HG02870 (cell line): ENCODE results near the gene ITIH6.
"Not testable (repeated sequence)": the region's sequence is repeated elsewhere in the genome, so short reads cannot be mapped to it uniquely, and the experiment has no call there.

Source experiments
- ATAC-seq: cut with Tn5 transposase; IDR thresholded peaks from one replicate; pipeline ENCODE4 v1.9.1; 2021; ENCODE audit warnings: mild to moderate bottlenecking, moderate library complexity; ENCODE audit not compliant: unreplicated experiment

The ITIH6 gene

GRCh38 chrX:54808605-54809483 is 10.8 kb upstream of the ITIH6 start:
- peak; percentile 85 for ATAC-seq

DNA sequence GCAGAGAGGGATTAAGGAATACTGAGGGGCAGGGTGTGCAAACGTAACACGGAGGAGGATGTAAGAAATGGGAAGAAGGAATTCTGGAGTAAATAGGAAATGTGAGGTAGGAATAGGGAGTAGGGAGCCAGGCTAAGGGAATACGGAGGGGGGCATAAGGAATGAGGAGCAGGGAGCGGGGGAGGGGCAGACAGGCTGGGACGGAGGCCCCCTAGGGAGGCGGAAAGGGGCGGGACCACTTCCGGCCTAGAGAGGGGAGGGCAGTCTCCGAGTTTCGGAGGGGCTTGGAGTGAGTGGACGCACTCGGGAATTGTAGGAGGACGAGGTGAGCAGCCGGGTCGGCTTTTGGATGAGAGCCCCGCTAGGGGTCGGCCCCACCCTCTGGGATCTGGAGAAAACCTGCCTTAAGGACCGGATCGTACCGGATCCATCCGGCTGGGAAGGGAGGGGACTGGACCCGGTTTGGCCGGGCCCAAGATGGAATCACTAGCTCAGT is 10.1 kb upstream of the ITIH6 start:
- ATAC-seq, result peak; percentile 16

GRCh38 chrX:54807524-54808108 is 9.6 kb upstream of the ITIH6 start, which contains the start of gene MAGED2:
Gene MAGED2 (plus strand): TSS chrX:54807745. CDS start chrX:54809332, 1,587 bp downstream.
- no peak for ATAC-seq

DNA sequence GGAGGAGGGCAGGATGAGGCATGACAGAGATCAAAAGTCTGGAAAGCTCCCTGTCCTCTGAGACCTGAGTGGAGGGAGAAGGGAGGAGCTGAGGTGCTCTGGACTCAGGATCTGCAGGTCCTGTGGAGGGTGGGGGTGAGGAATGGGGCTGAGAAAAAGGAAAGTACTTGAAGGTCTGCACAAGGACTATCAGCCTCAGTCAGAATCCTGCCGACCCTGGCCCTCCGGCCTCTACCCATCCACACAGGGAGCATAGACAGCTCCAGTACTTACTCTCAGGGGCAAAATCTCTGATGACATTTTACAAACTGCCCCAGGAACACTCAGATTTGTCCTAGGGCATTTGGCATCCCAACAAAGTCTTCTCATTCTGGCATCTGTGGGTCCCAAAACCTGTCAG is 991 bp upstream of the ITIH6 start:
- ATAC-seq, result no peak

- no peak for ATAC-seq
Observed at GRCh38 chrX:54794795-54795194, 3.3 kb downstream of the ITIH6 start.

DNA sequence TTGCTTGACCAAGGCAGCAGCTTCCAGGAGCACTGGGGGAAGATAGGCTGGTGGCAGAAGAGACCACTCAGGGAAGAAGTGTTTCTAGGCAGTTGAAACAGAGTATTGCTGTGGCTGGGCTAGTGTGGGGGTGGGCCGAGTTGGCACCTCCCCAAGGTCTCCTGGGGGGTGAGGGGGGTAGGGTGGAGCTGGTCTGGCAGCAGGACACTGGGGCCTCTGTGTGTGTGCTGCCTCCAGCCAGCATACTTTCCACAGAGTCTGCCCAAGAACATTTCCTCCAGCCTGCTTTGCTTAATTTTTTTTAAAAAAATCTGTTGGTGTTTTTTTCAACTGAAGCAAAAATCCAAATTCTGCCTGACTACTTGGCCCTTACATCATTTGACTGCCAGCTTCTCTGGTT is 4.0 kb downstream of the ITIH6 start:
- no peak for ATAC-seq

- ATAC-seq, result not testable (repeated sequence)
Observed at GRCh38 chrX:54789405-54789804, 8.7 kb downstream of the ITIH6 start.

DNA sequence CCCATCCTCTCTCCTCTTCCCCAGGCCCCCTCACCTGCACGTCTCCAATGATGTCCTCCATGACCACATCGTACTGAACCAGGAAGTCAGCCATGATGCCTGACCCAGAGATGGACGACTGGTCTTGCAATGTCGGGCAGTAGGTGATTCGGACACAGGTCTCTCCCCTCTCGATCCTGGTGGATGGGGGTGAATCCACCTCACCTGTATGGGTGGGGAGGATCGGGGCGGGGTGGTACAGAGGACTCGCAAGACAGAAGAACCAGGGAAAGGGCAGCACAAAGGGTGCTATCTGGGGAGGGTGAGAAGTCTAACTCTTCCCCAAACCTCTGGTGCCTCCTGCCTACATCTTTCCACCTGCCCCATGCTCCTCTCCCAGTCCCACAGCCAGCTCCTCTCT is 9.6 kb downstream of the ITIH6 start:
- ATAC-seq, result no peak

DNA sequence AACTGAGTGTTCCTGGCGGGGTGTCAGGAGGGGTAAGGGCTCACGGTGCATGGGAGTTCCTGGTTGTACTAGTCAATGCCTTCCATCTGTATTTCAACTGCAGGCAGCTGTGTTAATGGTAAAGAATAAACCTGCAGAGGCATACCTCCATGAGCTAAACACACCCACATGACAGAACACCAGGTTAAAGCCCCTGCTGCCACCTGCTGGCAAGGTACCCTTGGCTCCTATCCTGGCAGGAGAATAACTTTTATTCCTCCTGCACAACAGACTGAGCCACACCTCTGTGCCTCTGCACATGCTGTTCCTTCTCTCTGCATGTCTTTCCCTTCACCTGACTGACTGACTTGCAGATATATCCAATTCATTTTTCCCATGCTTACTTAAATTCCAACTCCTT is 11.1 kb downstream of the ITIH6 start:
- peak; percentile 71 for ATAC-seq

- ATAC-seq, result no peak
Observed at GRCh38 chrX:54785901-54786300, 12.2 kb downstream of the ITIH6 start.

- ATAC-seq, result no peak
Observed at GRCh38 chrX:54776987-54777672, 20.9 kb downstream of the ITIH6 start.

DNA sequence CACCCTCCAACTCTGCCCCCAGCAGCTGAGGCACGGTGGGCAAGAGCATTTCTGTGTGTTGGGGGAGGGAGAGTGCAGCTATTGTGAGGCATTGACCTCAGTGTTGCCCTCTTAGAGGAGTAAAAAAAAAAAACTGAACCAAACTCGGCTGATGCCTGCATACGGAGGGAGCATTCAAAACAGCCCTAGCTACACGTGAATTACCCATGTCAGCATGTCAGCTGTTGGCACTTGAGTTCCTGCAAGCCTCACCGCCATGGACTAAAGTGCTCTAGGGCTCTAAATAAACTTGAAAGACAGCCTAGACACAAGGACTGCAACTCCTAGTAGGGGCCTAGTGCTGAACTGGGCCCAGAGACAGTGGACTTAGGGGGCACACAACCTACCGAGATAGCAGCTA is 22.0 kb downstream of the ITIH6 start:
- no peak for ATAC-seq

- not testable (repeated sequence) for ATAC-seq
Observed at GRCh38 chrX:54774391-54775094, 23.5 kb downstream of the ITIH6 start.

- ATAC-seq, result no peak
Observed at GRCh38 chrX:54758114-54759055, 39.7 kb downstream of the ITIH6 start.

- ATAC-seq, result no peak
Observed at GRCh38 chrX:54754854-54755253, 43.2 kb downstream of the ITIH6 start.

DNA sequence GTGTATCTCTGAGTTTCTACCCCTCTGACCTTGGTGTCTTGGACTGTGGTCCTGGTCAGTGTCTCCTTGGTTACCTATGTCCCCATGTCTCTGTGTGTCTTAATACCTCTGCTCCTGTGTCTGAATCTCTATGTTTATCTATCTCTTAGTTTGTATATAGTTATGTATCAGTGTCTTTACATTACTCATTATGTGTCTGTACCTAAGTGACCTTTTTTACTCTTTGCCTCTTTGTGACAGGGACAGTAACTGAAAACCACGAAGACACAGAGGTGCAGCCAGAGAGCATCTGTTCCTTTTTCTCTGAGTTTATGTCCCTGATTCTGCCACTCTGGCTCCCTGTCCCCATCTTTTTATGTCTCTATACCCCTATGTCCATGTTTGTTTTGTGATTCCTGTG is 49.4 kb downstream of the ITIH6 start:
- ATAC-seq, result no peak

DNA sequence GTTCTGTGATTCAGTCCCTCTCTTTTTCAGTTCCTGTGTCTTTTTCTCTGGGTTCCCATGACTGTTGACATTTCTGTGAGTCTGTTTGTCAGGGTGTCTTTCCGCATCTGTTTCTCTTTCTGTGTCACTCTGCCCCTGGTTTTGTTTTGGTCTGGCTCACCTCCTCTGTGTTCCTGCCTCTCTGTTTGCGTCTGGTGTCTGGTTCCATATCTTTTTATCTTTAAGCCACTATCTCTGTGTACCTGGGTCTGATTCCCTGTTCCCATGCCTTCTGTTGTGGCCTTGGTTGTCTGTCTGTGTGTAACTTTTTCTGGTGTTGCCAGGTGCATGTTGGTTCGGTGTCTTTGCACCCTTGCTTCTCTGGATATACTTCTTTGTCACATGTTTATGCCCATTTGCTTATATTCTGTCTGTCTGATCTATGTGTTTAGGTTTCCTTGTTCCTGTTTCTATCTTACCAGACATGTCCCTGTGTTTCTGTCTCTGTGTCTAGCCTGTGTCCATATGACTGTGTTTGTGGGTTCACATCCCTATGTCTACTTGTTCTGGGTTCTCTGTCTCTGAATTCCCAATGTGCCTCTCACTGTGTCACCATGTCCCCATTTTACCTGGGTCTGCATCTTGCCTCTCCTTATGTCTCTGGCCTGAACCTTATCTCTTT is 50.2 kb downstream of the ITIH6 start:
- peak; percentile 56 for ATAC-seq

DNA sequence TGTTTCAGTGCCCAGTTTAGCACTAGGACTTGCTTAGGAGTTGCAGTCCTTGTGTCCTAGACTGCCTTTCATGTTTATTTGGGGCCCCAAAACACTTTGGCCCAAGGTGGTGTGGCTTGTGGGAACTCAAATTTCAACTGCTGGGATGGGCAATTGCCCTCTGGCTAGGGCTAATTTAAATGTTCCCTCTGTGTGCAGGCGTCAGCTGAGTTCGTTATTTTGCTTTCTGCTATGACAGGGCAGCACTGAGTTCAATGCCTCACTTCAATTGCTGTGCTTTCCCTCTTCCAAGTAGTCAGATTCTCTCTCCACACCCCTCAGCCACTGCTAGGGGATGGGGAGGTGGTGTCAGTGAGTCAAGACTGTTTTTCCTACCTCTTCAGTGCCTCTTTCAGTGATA is 51.1 kb downstream of the ITIH6 start:
- no peak for ATAC-seq

- ATAC-seq, result no peak
Observed at GRCh38 chrX:54745676-54746075, 52.4 kb downstream of the ITIH6 start.
